Left kidney (tissue), 2 donors: ENCODE results near the gene KAZN. TPM values are rescaled to one million over a fixed set of nuclear protein-coding genes. Genes with fewer than 3 reads are reported as not detected.

Experiments used
- DNase-seq: peaks from one replicate; pipeline ENCODE4 v3.0.0-alpha.2; 2013
- polyA plus RNA-seq: library from polyadenylated mRNA; unstranded; fragments of 120-200 nt; gene quantifications from one replicate; pipeline ENCODE4 v1.2.1, GENCODE V29; 2013; ENCODE audit not compliant: insufficient read length

Gene KAZN
- polyA plus RNA-seq, 1 donor: 35.2 TPM

DNA sequence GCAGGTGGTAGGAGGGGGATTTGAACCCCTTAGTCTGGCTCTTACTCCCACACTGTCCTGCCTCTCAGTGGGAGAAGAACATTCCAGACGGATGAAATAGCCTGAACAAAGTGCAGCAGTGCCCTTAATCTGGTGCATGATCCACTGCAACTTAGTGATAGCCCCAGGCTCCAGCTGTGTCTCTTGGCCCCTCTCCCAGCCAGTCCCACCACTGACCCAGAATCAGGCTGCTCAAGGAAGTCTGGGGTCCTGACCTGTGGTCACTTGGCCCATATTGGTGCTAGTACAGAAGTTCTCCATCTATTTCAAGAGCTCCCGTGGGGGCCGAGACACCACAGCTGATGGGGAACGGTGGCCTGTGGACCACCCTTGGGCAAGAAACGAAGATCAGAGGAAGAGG is 255.0 kb downstream of the KAZN start:
- DNase-seq: no peak

DNA sequence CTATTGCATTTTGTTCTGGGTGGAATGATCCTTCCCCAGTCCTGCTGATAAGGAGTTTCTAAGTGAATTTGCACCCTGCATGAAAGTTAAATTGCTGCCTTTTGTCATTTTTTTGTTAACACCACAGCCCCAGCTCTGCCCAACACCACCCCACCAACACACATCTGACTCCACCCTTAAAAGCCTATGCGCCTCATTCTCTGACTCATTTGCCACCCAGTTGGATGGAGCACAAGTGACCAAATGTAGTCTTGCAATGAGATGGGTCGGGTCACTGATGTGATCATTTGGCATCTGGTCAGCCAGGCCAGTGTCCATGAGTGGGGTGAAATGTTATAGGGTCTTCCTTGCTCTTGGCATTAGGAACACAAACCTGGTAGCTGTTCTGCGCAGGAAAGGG is 256.8 kb downstream of the KAZN start:
- no peak for DNase-seq

DNA sequence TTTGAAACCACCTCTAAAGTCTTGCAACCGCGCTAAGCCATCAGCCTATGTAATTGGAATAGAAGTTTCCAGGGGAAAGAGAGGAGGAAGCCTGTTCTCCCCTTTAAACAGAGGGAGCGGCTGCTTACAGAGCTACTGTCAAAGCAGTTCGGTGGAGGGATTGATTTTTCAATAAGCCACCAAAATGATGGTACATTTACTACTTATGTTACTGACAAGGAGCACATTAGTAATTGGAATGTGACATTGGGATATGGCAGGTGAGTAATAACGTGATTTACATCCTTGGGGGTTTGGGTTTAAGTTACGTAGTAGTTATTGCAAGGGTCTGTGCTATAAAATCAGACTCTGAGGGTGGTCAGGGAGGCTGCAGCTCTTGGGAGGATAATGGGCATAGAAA is 257.3 kb downstream of the KAZN start:
- DNase-seq: no peak

DNA sequence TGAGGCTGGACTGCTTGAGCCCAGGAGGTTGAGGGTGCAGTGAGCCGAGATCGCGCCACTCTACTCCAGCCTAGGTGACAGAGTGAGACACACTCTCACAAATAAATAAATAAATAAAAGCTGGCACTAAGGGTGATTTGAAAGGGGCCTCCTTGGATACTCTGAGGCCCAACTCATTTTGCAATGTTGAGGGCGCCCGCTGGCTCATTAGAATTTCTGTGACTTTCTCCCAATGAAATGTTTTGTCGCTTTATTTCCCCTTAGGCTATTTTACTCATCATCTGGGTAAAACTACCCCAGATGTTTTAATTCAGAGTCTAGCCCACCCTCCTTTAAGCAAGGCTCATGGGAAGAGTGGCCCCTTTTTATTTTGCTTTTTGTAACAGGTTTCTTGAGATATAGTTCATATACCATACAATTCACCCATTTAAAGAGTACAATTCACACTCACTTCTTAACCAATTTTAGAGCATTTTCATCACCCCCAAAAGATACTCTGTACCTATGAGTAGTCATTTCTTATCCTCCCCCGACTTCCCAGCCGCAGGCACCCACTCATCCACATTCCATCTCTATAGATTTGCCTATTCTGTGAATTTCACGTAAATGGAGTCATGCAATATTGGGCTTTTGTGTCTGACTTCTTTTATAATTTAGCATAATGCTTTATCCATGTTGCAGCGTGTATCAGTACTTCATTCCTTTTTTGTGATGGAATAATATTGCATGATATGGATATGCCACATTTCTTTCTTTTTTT is 259.1 kb downstream of the KAZN start:
- no peak for DNase-seq

DNA sequence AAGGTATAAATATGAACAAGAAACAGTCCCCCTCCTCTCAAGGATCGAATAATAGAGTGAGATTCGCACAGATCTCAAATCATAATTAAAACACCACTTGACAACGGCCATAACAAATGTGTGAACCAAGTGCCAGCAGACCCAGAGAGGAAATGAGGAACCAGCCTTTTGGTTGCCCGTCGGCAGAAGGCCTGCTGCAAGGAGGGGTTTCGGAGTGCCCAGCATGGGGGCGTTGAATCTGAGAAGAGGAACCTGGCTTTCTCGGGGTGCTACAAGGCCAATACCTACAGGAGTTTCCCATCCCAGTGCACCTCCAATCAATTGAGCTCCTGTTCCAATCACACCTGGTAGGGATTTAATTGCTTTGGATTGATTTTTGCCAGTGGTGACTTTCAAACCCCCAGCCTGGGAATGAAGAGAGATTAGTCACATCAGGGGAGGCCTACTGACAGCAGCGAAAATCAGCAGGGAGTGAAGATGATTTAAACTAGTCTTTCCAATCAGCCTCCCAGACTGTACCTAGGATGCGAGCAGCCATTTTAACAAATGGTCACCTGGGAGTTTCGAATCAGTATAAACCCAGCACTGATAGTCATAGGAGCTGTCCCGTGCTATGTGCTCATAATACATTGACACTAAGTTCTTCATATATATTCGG is 263.8 kb downstream of the KAZN start:
- no peak for DNase-seq

DNA sequence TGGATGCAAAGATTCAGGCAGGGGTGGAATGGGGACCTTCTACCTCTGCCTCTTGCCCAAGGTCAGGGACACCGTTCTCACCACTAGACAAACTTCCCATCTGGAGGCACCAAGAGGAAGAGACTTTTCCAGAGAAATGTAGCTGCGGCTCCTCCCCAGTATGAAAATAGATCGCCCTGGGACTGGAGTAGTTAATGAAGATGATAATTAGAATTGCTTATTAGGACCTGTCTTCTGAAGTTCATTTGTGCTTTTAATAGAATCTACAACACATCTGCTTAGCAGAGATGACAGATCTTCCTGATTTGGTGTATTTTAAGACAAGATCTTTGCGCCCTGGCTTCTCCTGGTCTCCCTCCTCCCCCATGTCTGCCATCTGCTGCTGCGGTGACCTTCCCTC is 266.6 kb downstream of the KAZN start:
- DNase-seq: no peak

DNA sequence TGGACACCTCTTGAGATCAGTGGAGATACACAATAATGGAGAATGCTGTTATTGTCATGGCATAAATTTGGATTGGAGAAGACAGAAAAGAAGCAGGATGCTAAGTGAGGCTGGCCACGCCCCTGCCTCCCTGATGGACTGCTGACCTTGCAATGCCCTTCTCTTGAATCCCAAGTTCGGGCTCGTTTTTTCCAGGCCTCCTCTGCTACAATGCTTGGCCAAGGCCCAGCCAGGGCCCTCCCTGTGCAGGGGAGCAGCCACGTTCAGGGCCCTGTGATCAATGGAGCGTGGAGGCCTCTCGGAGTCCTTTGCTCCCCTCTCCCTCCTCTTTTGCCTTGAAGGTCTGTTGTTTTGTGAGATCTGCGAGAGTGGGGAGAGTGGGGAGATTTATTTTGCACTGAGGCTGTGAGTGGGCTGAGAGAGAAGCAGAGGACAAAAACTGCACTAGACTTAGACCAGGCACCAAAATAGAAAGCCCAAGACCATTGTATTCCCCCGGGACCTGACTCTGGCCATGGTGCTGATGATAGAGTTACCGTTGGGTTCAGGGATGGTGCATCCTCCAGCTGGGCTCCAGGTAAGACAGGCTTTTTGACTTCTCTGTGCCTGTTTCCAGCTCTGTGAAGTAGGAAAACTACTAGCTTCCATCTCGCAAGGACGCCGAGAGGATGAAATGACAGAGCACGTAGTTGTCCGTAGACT is 268.6 kb downstream of the KAZN start:
- DNase-seq: no peak

DNA sequence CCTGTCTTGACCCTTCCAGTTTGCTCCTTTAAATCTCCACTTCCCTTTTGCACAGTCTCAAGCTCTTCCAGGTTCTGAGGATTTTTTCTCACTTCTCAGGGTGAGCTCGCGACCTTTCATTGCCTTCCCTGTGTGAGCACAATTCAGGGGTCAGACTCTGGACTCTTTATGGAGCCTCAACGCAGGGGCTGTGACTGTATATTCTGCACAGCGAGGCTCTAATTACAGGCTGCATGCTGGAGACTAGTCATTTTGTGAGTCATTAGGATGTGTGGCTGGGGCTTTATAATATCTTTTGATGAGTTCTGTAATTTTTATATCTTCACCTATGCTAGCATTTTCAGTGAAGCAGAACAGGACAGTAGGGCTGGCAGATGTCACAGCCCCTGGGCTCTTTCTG is 270.7 kb downstream of the KAZN start:
- DNase-seq: no peak

DNA sequence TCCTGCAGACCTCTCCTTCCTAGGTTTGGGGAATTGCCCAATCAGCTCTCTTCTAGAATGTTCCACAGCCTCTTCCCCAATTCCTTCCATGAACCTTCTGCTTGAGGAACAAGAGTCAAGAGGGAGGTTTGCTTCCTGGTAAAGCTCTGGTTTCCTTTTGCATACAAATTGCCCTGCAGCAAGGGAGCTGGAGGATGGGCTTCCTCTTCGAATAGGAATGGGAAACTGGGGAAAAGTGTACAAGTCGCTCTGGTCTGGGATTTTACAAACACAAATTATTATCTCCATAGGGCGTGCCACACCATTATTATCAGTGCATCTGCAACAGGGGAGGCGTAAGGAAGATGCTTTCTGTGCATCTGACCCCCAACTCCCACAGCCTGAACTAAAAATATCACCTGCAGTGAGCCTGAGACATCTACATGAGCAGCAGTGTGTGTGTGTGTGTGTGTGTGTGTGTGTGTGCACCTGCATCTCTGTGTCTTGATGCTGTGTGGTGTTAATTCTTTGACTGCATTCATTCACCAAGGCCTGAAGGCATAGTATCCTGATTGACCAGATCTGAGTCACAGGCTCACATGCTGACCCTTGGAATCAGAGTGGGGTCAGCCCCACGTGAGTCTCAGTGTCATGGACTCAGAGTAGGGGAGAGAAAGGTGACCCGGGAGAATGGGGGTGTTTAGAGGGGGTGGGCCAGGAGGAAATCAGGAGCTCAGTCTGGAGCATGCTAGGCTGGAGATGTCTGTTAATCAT is 272.9 kb downstream of the KAZN start:
- DNase-seq: no peak

DNA sequence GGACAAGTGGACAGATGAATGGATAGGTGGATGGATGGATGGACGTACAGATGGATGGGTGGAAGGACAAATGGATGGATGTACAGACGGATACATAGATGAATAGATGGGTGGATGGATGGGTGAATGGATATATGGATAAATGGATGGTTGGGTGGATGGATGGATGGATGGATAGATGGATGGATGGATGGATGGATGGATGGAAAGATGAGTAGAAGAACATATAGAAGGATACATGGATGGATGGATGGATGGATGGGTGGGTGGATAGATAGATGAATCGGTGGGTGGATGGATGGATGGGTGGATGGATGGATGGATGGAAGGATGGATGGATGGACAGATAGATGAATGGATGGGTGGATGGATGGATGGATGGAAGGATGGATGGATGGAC is 274.3 kb downstream of the KAZN start:
- DNase-seq: no peak

DNA sequence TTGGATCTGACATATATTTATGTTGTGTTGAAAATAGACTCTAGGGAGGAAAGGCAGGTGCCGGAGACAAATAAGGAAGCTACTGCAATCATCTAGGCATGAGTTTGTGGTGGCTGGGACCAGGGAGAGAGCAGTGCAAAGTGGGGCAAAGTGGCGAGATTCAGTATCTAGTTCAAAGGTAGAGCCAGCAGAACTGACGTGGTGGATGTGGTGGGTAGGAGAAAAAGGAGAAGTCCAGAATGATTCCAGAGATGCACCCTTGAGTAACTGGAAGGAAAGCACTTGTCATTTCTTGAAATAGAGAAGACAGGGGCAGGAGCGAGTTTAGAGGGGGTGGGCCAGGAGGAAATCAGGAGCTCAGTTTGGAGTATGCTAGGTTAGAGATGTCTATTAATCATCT is 275.2 kb downstream of the KAZN start:
- no peak for DNase-seq

DNA sequence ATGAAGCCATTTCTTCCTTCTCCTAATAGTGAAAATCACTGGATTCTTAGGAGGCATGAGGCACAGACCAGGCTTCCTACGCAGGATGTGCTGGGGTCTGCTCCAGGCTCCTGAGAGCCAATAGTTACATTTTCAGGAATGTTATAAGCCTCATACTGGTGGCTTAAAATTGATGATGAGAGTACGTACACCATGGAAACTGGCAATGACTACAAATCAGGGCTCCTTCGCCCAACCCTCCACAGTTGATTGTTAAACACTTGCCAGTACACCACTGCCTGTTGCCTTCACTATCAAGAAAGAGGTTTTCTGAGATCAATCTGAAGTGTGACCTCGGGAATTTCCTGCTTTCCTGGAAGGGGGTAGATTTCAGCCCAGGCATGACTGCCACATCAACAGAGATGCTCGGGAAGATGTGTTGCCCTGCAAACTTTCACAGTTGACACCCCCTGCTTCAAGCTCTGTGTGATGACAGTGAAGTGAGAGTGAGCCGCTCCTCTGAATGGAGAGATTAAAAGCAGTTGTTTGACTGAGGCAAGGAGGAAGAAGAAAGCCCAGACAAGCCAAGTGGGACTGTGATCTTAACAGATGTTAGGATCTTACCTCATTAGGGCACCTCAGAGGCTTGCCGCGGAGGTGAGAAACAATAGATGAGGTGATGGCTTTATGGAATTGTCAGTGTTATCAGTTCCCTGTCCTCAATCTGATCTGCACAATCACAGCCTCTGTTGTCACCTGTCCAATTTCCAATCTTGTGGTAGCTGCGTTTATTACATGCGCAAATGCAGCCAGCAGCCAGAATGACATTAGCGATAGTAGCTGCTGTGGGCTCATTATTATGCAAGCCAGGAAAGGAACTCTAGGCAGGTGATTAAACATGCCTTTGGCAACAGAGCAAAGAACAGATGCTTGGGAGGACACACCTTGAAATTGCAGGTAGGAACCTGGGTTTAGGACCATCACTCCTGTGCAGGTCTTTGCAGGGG is 277.3 kb downstream of the KAZN start:
- DNase-seq: no peak

DNA sequence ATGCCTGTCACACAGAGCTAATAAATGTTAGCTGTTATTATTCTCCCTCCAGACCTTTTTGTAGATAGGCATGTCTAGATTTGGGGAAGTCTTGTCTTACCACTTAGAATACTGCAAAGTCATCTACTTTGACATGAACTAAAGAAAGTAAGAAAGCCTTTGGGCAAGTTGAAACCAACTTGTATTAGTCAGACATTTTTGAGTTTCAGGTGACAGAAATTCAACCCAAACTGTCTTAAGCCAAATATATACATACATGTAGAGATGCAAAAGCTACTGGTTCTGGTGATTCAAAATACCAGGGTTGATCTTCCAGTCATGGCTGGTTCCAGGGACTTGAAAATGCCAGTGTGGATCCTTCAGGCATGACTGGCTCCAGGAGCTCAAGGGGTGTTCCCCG is 278.3 kb downstream of the KAZN start:
- DNase-seq: no peak

DNA sequence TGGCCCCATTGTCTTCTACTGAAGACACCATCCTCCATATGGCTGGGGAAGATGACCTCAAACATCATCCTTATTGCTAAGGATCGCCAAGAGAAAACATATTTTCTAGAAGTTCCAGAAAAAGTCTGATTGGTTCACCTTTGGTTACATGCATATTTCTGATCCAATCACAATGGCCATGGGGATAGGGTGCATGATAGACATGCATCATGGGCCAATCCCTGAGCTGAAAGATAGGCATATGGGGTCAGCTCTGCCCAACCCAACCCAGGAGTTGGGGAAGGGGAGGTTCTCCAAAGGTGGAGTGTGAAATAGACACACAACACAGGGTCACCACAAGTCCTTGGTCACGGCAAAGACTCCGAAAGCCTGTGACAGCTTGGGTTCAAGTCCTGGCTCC is 278.7 kb downstream of the KAZN start:
- DNase-seq: no peak

DNA sequence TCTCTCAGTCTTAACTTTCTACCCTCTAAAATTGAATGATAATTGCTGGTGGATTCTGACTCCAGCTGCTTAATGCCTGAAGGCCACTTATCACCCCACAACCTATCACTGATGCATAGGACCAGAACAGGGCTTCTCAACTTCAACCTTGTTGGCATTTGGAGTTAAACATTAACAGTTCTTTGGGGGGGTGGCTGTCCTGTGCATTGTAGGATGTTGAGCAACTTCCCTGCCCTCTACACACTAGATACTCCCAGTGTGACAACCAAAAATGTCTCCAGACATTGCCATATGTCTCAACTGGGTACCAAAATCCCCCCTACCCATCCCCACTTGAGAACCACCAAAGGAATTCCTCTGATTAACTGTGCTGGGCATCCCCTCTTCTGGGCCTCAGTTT is 279.6 kb downstream of the KAZN start:
- DNase-seq: no peak

DNA sequence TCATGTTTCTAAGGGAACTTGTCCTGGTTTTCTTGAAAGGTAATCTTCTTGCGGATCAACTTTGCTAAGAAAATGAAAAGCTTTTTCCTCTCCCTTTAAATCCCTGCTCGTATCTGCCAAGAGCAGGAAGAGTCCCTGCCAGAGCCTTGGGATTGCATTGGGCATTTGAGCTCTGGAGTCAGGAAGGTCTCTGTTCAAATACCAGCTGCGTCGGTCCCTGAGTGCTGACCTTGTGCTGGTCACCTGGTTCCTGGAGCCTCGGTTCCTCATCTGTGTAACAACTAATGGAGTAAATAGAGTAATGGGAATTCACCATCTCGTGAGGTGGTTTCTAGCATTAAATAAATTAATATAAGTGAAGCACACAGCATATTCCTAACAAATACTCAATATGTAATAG is 280.5 kb downstream of the KAZN start:
- no peak for DNase-seq

DNA sequence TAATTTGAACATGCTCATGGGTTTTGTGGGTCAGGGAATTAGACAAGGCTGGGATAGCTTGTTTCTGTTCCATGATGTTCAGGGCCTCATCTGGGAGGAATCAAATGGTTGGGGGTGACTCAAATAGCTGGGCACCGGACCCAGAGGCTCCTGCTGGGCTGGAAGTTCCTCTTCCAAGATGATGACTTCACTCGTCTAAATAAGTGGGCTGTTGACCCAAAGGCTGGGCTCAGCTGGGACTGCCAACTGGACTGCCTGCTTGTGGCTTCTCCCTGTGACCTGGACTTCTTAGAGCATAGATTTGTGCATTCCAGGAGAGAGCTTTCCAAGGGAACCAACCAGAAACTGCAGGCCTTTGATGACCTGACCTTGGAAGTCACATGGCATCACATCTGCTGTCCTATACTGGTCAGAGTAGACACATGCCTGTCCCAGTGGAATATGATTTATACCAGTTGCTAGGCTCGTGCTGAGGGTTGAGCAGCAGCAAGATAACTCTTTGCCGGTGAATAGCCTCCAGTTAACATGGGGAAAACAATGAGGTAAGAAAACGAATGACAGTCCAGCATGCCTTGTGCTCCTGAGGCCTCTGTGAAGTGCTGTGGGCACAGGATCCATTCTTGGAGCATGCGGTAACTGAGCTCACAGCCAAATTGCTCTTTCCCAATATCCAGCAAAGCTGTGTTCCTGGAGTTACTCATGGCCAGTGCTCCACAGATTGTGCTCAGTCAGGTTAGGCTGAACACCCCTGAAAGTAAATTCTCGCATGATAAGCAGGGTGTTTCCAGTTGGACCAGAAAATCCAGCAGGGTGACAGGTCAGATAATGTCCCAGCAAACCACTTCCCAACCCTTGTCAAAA is 282.2 kb downstream of the KAZN start:
- DNase-seq: no peak

DNA sequence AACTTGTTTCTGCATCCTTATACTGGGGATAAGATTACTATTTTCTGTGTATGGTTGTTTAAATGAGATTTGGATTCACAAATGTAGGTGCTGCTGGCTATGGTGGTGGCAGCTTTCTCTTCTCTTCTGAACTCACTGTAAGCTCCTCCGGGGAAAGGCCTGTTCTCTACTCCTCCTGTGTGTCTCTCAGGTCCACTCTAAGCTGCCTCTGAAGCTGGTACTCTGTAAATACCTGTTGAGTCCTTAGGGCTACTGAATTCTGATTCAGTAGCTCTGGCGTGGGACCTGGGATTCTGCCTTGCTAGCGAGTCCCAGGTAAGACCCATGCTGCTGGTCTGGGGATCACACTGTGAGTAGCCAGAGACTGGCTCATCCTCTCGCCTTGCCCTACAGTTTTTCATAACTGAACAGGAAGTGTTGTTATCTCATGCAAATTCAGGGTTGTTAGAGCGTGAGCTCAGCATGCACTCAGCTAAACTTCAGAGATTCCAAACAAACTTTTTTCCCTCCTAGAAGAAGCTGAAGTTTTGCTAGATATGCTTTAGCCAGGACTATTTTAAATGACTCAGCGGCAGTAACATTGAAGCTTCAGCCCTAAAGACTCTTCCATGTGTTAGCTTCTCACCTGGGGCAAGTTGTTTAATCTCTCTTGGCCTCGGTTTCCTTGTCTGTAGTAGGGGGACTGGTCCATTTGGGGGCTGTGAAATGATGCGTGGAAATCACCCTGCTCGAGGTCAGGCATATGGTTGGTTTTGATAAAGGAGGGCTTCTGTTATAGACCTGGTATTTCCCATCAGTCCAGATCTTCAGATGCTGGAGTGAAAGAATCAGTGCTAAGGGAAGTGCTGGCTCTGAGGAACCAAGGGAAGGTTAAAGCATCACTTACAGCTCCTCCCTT is 283.5 kb downstream of the KAZN start:
- DNase-seq: no peak

DNA sequence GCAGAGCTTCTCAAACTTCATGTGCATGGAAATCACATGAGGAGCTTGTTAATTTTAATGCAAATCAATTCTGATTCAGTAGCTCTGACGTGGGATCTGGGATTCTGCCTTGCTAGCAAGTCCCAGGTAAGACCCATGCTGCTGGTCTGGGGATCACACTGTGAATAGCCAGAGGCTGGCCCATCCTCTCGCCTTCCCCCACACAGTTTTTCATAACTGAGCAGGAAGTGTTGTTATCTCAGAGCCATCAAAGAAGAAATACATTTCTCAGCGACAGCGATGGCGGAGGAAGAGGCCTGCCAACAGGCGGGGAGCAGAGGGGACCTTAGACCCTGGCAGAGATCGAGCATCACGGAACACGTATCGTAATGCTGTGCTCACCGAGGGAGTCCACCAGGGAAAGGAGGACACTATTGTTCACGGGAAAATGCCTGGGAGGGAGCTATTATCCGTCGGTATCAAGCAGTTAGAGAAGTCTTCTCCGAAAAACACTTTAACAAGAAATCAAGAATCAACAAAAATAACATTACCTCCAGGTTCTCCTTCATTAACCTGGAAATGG is 286.2 kb downstream of the KAZN start:
- DNase-seq: no peak
